HepG2 (cell line): Measurements from ENCODE around the gene WDFY1. TPM values are rescaled to one million over a fixed set of nuclear protein-coding genes. Genes with fewer than 3 reads are reported as not detected.

ENCODE experiments used
- BORCS8-MEF2B ChIP-seq: sonication (generic); formaldehyde crosslinking; IDR thresholded peaks from 2 replicates; pipeline ENCODE4 v1.8.0; 2022; ENCODE audit warnings: mild to moderate bottlenecking, missing genetic modification reagents
- FOXA3 ChIP-seq: IDR thresholded peaks from 2 replicates; pipeline ENCODE4 v1.6.1; 2016; ENCODE audit warnings: missing genetic modification reagents, missing compliant biosample characterization
- GATAD1 ChIP-seq: IDR thresholded peaks from 2 replicates; pipeline ENCODE4 v1.6.1; 2016; ENCODE audit warnings: missing genetic modification reagents, missing compliant biosample characterization
- GATAD2A ChIP-seq: IDR thresholded peaks from 2 replicates; pipeline ENCODE4 v1.6.1; 2016
- HMG20A ChIP-seq: IDR thresholded peaks from 2 replicates; pipeline ENCODE4 v1.6.1; 2016; ENCODE audit warnings: borderline replicate concordance
- HMGXB3 ChIP-seq: sonication (generic); formaldehyde crosslinking; IDR thresholded peaks from 2 replicates; pipeline ENCODE4 v1.4.0; 2020; ENCODE audit warnings: missing genetic modification reagents, borderline replicate concordance
- IRF2 ChIP-seq: IDR thresholded peaks from 2 replicates; pipeline ENCODE4 v1.6.1; 2018; ENCODE audit warnings: missing genetic modification reagents, missing compliant biosample characterization
- JUN ChIP-seq: sonication (generic); formaldehyde crosslinking; IDR thresholded peaks from 2 replicates; pipeline ENCODE4 v1.4.0; 2020; ENCODE audit warnings: mild to moderate bottlenecking, missing genetic modification reagents
- KDM6A ChIP-seq: IDR thresholded peaks from 2 replicates; pipeline ENCODE4 v1.6.1; 2016; ENCODE audit warnings: low read depth
- MAFF ChIP-seq: IDR thresholded peaks from 2 replicates; pipeline ENCODE4 v1.6.1; 2011; ENCODE audit warnings: low read depth, low read length, improper control_type of control experiment
- REPIN1 ChIP-seq: sonication (generic); formaldehyde crosslinking; IDR thresholded peaks from 2 replicates; pipeline ENCODE4 v1.8.0; 2022; ENCODE audit warnings: missing genetic modification reagents, low read depth, mild to moderate bottlenecking, borderline replicate concordance
- SMAD3 ChIP-seq: sonication (generic); formaldehyde crosslinking; IDR thresholded peaks from 2 replicates; pipeline ENCODE4 v1.4.0; 2020; ENCODE audit warnings: missing genetic modification reagents
- SMARCC2 ChIP-seq: fragments of 450-650 bp; IDR thresholded peaks from 2 replicates; pipeline ENCODE4 v1.6.1; 2017; ENCODE audit warnings: antibody characterized with exemption, mild to moderate bottlenecking
- SNRNP70 ChIP-seq: fragments of 200-400 bp; formaldehyde crosslinking; IDR thresholded peaks from 2 replicates; pipeline ENCODE4 v1.6.1; 2017; ENCODE audit warnings: mild to moderate bottlenecking, low read depth, low read length, moderate library complexity
- TBX2 ChIP-seq: sonication (generic); formaldehyde crosslinking; IDR thresholded peaks from 2 replicates; pipeline ENCODE4 v1.5.0; 2020; ENCODE audit warnings: missing genetic modification reagents, mild to moderate bottlenecking, borderline replicate concordance
- TCF7L2 ChIP-seq: IDR thresholded peaks from 2 replicates; pipeline ENCODE4 v1.6.1; 2011; ENCODE audit warnings: mild to moderate bottlenecking, low read depth, low read length, moderate library complexity
- ZGPAT ChIP-seq: IDR thresholded peaks from 2 replicates; pipeline ENCODE4 v1.6.1; 2016; ENCODE audit warnings: mild to moderate bottlenecking
- ZNF121 ChIP-seq: sonication (generic); formaldehyde crosslinking; IDR thresholded peaks from 2 replicates; pipeline ENCODE4 v1.5.0; 2020; ENCODE audit warnings: mild to moderate bottlenecking, missing genetic modification reagents
- ZNF24 ChIP-seq: fragments of 450-650 bp; IDR thresholded peaks from 2 replicates; pipeline ENCODE4 v1.6.1; 2017; ENCODE audit warnings: antibody characterized with exemption, mild to moderate bottlenecking
- ZNF281 ChIP-seq: sonication (generic); formaldehyde crosslinking; IDR thresholded peaks from 2 replicates; pipeline ENCODE4 v1.4.0; 2020; ENCODE audit warnings: missing genetic modification reagents, borderline replicate concordance
- ZNF33B ChIP-seq: sonication (generic); formaldehyde crosslinking; IDR thresholded peaks from 2 replicates; pipeline ENCODE4 v1.5.1; 2020; ENCODE audit warnings: mild to moderate bottlenecking, missing genetic modification reagents
- polyA plus RNA-seq, 8 experiments: library from polyadenylated mRNA; depleted of rRNA in 3 of 8; stranded (reverse) in 7 of 8; unstranded in 1 of 8; fragments of >200 nt; fragmentation: Illumina TruSeq in 4 of 8; extraction: Trizol in 4 of 8; gene quantifications; 2 replicates each; pipeline versions ENCODE4 v1.2.1 to v1.2.3, GENCODE V29; 2011 to 2016; ENCODE audit warnings: low read depth in 4 of 8, missing spikeins in 1 of 8, mixed read lengths in 1 of 8; ENCODE audit not compliant: insufficient read depth in 1 of 8
- total RNA-seq, 5 experiments: library from RNA; depleted of rRNA; stranded (reverse); fragments of >200 nt; fragmentation: Illumina TruSeq; extraction: Trizol; gene quantifications; 2 replicates each; pipeline ENCODE4 v1.2.3, GENCODE V29; 2016; ENCODE audit warnings: low read depth in 1 of 5
- TF ChIP-seq, protein P1 (sequence below): IDR thresholded peaks from 2 replicates; pipeline ENCODE4 v1.6.1; 2018; ENCODE audit warnings: missing genetic modification reagents, mild to moderate bottlenecking, missing compliant biosample characterization

The WDFY1 gene
- total and polyA plus RNA-seq, 2 of the 13 experiments (the other 11 are each of a cell fraction or from before 2014, with no cell fraction given) = 77.0 to 78.4 TPM

DNA sequence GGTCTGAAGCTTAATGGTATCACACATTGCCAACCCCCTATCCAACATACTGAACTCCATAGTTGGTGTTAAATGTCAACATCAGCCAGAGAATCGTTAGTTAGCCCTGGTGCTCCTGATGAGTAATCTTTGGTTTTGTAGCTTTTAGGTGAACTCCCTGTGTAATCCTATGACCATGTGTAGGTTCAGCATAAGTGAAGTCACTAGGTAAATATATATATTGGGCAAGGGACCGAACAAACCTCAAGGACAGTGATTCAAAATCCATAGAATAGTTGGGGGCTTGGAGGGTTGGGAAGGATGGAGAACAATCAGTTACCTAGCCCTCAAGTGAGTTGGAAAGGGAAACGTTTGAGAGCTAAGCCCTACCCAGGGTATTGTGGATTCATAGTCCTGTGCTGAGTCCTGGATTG, 91.7 kb downstream of the WDFY1 start (continued):
- TF ChIP-seq REPIN1 (CRISPR knock-in tag) = 0 out of 2 replicates have a peak, but pooled peaks have one; percentile 20
- no peak for TF ChIP-seq BORCS8-MEF2B (CRISPR knock-in tag)
- TF ChIP-seq JUN (CRISPR knock-in tag) = peak; percentile 54; the same call in 1 of the 2 replicates
- 0 out of 2 replicates have a peak, but pooled peaks have one; percentile 20 for TF ChIP-seq SMARCC2
- TF ChIP-seq HMGXB3 (CRISPR knock-in tag) = 0 out of 2 replicates have a peak, but pooled peaks have one; percentile 28
- TF ChIP-seq, protein P1, sequence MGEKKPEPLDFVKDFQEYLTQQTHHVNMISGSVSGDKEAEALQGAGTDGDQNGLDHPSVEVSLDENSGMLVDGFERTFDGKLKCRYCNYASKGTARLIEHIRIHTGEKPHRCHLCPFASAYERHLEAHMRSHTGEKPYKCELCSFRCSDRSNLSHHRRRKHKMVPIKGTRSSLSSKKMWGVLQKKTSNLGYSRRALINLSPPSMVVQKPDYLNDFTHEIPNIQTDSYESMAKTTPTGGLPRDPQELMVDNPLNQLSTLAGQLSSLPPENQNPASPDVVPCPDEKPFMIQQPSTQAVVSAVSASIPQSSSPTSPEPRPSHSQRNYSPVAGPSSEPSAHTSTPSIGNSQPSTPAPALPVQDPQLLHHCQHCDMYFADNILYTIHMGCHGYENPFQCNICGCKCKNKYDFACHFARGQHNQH = 0 out of 2 replicates have a peak, but pooled peaks have one; percentile 35
- peak; percentile 61; the same call in 1 of the 2 replicates for TF ChIP-seq SMAD3 (CRISPR knock-in tag)
- 0 out of 2 replicates have a peak, but pooled peaks have one; percentile 23 for TF ChIP-seq ZGPAT (CRISPR knock-in tag)
- TF ChIP-seq HMG20A (CRISPR knock-in tag) = peak; percentile 74; the same call in 1 of the 2 replicates
- TF ChIP-seq MAFF = 0 out of 2 replicates have a peak, but pooled peaks have one; percentile 12
- no peak for TF ChIP-seq ZNF33B (CRISPR knock-in tag)
- TF ChIP-seq TCF7L2 = no peak
- TF ChIP-seq ZNF121 (CRISPR knock-in tag) = no peak
- TF ChIP-seq ZNF24 = no peak
- TF ChIP-seq IRF2 (CRISPR knock-in tag) = 0 out of 2 replicates have a peak, but pooled peaks have one; percentile 44
- TF ChIP-seq FOXA3 (CRISPR knock-in tag) = peak; percentile 88
- TF ChIP-seq SNRNP70 = no peak
- TF ChIP-seq GATAD1 (CRISPR knock-in tag) = 0 out of 2 replicates have a peak, but pooled peaks have one; percentile 30
- 0 out of 2 replicates have a peak, but pooled peaks have one; percentile 15 for TF ChIP-seq ZNF281
- peak; percentile 83 for TF ChIP-seq GATAD2A
- 0 out of 2 replicates have a peak, but pooled peaks have one; percentile 22 for TF ChIP-seq KDM6A (CRISPR knock-in tag)
- TF ChIP-seq TBX2 (CRISPR knock-in tag) = peak; percentile 49; the same call in 1 of the 2 replicates
